Adrenal gland (tissue), 5 donors: ENCODE measurements around the gene EXD2.

Source experiments
- POLR2A ChIP-seq, 2 donors: fragments of 450-650 bp; IDR thresholded peaks; one replicate each; pipeline ENCODE4 v1.6.1; 2017; ENCODE audit warnings: antibody characterized with exemption in 2 of 2, mild to moderate bottlenecking in 2 of 2, moderate library complexity in 1 of 2
- TF ChIP-seq, protein P1 (sequence below), 6 experiments: fragments of 450-650 bp in 4 of 6; fragments of 200-600 bp in 2 of 6; sonication (generic) in 1 of 6; IDR thresholded peaks; 1 replicate in 5 of 6; 2 replicates in 1 of 6; pipeline versions ENCODE4 v1.5.1 to v1.8.0; 2016 to 2021; ENCODE audit warnings: antibody characterized with exemption in 6 of 6, mild to moderate bottlenecking in 2 of 6, moderate library complexity in 1 of 6
- donor health status: DM: no; HTN: no; CAD: no.

DNA sequence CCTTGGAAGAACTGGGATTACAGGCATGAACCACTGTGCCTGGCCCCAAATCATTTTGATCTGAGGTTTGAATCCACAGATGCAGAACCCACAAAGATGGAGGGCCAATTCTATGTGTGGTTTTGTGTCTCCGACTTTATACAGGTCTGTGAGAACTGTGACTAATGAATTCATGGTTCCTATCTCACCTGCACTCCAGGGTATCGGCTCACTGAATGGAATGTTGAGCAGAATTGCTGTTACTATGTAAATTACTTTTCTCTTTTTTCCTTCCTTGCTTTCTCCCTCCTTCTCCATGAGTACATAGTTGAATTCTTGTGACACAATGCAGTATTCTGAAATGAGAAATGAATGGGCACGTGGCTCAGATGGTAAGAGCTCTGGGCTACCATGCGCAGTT is 47.6 kb downstream of the EXD2 start:
- TF ChIP-seq, protein P1, sequence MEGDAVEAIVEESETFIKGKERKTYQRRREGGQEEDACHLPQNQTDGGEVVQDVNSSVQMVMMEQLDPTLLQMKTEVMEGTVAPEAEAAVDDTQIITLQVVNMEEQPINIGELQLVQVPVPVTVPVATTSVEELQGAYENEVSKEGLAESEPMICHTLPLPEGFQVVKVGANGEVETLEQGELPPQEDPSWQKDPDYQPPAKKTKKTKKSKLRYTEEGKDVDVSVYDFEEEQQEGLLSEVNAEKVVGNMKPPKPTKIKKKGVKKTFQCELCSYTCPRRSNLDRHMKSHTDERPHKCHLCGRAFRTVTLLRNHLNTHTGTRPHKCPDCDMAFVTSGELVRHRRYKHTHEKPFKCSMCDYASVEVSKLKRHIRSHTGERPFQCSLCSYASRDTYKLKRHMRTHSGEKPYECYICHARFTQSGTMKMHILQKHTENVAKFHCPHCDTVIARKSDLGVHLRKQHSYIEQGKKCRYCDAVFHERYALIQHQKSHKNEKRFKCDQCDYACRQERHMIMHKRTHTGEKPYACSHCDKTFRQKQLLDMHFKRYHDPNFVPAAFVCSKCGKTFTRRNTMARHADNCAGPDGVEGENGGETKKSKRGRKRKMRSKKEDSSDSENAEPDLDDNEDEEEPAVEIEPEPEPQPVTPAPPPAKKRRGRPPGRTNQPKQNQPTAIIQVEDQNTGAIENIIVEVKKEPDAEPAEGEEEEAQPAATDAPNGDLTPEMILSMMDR (IDR thresholded peaks at IDR 0.05), result no peak
- TF ChIP-seq POLR2A (IDR thresholded peaks at IDR 0.05), result no peak
